ENCODE measurements around the gene HDDC3.

HDDC3 gene, protein sequence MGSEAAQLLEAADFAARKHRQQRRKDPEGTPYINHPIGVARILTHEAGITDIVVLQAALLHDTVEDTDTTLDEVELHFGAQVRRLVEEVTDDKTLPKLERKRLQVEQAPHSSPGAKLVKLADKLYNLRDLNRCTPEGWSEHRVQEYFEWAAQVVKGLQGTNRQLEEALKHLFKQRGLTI
- long read RNA-seq, full-length matches to known transcripts = 36 of 45 reads
- long read RNA-seq, partial matches to known transcripts = 0 of 45 reads
- long read RNA-seq, other reads (novel, unspliced or antisense) = 9 of 45 reads

DNA sequence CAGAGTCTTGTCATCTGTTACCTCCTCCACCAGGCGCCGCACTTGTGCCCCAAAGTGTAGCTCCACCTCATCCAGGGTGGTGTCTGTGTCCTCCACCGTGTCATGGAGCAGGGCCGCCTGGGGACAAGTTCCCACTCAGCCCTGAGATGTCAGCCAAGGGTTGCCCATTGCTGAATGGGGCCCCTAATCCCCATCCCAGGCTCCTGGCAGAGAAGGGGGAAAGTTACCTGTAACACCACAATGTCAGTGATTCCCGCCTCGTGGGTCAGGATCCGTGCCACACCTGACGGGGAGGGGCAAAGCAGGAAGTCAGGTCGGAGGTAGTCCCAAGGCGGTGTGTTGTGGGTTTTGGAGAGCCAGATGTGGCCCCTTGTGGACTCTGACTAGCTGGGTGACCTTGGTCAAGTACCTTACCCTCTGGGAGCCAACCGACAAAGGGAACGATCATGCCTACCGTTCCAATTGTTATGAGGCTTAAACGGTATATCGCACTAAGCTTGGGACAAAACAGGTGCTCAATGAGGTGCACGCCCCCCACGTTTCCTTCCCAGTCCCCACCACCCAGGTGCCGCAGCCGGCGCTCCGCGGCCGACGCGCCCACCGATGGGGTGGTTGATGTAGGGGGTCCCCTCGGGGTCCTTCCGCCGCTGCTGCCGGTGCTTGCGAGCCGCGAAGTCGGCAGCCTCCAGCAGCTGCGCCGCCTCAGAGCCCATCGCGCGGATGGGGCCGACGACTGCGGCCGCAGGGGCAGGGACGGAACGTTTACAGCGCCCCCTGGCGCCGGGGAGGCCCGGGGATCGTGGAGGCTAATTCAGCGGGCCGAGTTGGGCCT lies at the start of gene HDDC3:
TSS of gene HDDC3 (minus strand) at position 722 of the 832 bp plus-strand sequence. CDS start at position 713, 9 bp downstream.
- peak within 1 kb of the TSS; percentile 75 for H3K4me3 ChIP-seq (replicated peaks; ENCODE audit: insufficient read depth, low read length)
- peak within 1 kb of the TSS; percentile 93 for H3K27ac ChIP-seq (replicated peaks)
- H3K27me3 ChIP-seq (ENCODE audit: insufficient read depth, poor library complexity, severe bottlenecking) = no peaks in the 10 kb centered on the region
- TF ChIP-seq, protein P1, sequence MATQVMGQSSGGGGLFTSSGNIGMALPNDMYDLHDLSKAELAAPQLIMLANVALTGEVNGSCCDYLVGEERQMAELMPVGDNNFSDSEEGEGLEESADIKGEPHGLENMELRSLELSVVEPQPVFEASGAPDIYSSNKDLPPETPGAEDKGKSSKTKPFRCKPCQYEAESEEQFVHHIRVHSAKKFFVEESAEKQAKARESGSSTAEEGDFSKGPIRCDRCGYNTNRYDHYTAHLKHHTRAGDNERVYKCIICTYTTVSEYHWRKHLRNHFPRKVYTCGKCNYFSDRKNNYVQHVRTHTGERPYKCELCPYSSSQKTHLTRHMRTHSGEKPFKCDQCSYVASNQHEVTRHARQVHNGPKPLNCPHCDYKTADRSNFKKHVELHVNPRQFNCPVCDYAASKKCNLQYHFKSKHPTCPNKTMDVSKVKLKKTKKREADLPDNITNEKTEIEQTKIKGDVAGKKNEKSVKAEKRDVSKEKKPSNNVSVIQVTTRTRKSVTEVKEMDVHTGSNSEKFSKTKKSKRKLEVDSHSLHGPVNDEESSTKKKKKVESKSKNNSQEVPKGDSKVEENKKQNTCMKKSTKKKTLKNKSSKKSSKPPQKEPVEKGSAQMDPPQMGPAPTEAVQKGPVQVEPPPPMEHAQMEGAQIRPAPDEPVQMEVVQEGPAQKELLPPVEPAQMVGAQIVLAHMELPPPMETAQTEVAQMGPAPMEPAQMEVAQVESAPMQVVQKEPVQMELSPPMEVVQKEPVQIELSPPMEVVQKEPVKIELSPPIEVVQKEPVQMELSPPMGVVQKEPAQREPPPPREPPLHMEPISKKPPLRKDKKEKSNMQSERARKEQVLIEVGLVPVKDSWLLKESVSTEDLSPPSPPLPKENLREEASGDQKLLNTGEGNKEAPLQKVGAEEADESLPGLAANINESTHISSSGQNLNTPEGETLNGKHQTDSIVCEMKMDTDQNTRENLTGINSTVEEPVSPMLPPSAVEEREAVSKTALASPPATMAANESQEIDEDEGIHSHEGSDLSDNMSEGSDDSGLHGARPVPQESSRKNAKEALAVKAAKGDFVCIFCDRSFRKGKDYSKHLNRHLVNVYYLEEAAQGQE (IDR thresholded peaks at IDR 0.05; ENCODE audit: insufficient replicate concordance, low read depth) = no peak
- TF ChIP-seq SPI1 (IDR thresholded peaks at IDR 0.05; ENCODE audit: borderline replicate concordance, low read depth) (no peak), POLR2AphosphoS5 (IDR thresholded peaks at IDR 0.05; ENCODE audit: low read depth) (peak; percentile 76)
- TF ChIP-seq, protein P2, sequence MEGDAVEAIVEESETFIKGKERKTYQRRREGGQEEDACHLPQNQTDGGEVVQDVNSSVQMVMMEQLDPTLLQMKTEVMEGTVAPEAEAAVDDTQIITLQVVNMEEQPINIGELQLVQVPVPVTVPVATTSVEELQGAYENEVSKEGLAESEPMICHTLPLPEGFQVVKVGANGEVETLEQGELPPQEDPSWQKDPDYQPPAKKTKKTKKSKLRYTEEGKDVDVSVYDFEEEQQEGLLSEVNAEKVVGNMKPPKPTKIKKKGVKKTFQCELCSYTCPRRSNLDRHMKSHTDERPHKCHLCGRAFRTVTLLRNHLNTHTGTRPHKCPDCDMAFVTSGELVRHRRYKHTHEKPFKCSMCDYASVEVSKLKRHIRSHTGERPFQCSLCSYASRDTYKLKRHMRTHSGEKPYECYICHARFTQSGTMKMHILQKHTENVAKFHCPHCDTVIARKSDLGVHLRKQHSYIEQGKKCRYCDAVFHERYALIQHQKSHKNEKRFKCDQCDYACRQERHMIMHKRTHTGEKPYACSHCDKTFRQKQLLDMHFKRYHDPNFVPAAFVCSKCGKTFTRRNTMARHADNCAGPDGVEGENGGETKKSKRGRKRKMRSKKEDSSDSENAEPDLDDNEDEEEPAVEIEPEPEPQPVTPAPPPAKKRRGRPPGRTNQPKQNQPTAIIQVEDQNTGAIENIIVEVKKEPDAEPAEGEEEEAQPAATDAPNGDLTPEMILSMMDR (IDR thresholded peaks at IDR 0.05; ENCODE audit: insufficient read depth, low read length) = peak; percentile 91
- DNase-seq (ENCODE audit: low read depth in 1 of 2, low spot score in 1 of 2) = peak; percentile 82 to 97

DNA sequence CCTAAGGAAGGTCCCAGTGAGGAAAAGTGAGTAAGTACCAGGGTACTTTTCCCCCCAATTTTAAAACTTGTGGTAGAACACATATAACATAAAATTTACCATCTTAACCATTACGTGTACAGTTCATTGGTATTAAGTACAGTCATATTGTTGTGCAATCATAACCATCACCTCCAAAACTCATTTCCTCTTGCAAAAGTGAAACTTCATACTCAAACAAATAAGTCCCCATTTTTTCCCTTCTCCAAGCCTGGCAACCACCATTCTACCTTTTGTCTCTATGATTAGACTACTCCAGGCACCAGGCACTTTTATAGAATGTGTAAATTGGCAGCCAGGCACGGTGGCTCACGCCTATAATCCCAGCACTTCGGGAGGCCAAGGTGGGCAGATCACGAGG lies 49.8 kb upstream of the HDDC3 start:
- TF ChIP-seq SPI1 (IDR thresholded peaks at IDR 0.05; ENCODE audit: borderline replicate concordance, low read depth) (no peak), POLR2AphosphoS5 (IDR thresholded peaks at IDR 0.05; ENCODE audit: low read depth) (no peak), GABPA (IDR thresholded peaks at IDR 0.05; ENCODE audit: low read depth) (no peak)
- TF ChIP-seq, protein P1 (IDR thresholded peaks at IDR 0.05; ENCODE audit: insufficient replicate concordance, low read depth) = no peak
- TF ChIP-seq, protein P2 (IDR thresholded peaks at IDR 0.05; ENCODE audit: insufficient read depth, low read length) = no peak
- H3K27ac ChIP-seq (replicated peaks) = no peak overlapping the region
- no peaks in the 10 kb centered on the region for H3K27me3 ChIP-seq (ENCODE audit: insufficient read depth, poor library complexity, severe bottlenecking)
- H3K4me3 ChIP-seq (replicated peaks; ENCODE audit: insufficient read depth, low read length) = no peak overlapping the region
- no peak for DNase-seq (ENCODE audit: low read depth in 1 of 2, low spot score in 1 of 2)

DNA sequence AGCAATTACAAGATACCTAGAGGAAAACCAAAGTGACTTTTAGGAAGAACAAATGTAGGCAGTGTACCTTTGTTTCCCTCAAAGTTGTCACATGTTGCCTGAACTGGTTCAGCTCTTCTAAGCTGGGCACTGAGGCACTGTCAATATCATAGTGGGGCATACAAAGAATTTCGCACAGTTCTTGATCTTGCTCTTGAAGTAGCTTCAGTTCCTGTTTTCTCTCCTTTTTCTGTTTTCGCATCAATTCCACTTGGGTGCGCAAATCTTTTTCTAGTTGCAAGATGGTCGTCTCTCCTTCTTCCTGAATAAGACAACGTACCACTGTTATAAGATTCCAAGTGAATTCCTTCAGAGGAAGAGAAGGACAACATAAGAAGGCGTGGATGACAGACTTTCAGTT lies 49.3 kb upstream of the HDDC3 start:
- no peak overlapping the region for H3K4me3 ChIP-seq (replicated peaks; ENCODE audit: insufficient read depth, low read length)
- no peak overlapping the region for H3K27ac ChIP-seq (replicated peaks)
- TF ChIP-seq SPI1 (IDR thresholded peaks at IDR 0.05; ENCODE audit: borderline replicate concordance, low read depth) = peak; percentile 62
- TF ChIP-seq, protein P2 (IDR thresholded peaks at IDR 0.05; ENCODE audit: insufficient read depth, low read length) = no peak
- H3K27me3 ChIP-seq (ENCODE audit: insufficient read depth, poor library complexity, severe bottlenecking) = no peaks in the 10 kb centered on the region
- DNase-seq (ENCODE audit: low read depth in 1 of 2, low spot score in 1 of 2) = no peak

Measured in HL-60 (cell line).